Effector memory CD4-positive, alpha-beta T cell (primary cell): Measurements from ENCODE around the gene PGF.

Experiments used
- DNase-seq, 3 donors: peaks; one replicate each; pipeline ENCODE4 v3.0.0-alpha.2; 2020
- H3K27ac ChIP-seq: 2 replicates; pipeline ENCODE4 v1.7.0; 2013; ENCODE audit warnings: mild to moderate bottlenecking, low read length, moderate library complexity; ENCODE audit not compliant: insufficient read depth, poor library complexity, severe bottlenecking
- H3K27me3 ChIP-seq: replicated peaks from 2 replicates; pipeline ENCODE4 v1.7.0; 2013; ENCODE audit warnings: mild to moderate bottlenecking, low read length; ENCODE audit not compliant: insufficient read depth, control insufficient read depth, poor library complexity, severe bottlenecking
- H3K36me3 ChIP-seq: 2 replicates; pipeline ENCODE4 v1.7.0; 2013; ENCODE audit warnings: mild to moderate bottlenecking, low read length, moderate library complexity; ENCODE audit not compliant: control insufficient read depth, insufficient read depth
- H3K4me1 ChIP-seq: 2 replicates; pipeline ENCODE4 v1.7.0; 2013; ENCODE audit warnings: low read length, mild to moderate bottlenecking; ENCODE audit not compliant: control insufficient read depth, insufficient read depth, poor library complexity, severe bottlenecking
- H3K4me3 ChIP-seq: 2 replicates; pipeline ENCODE4 v1.7.0; 2013; ENCODE audit warnings: low read length, low read depth, mild to moderate bottlenecking; ENCODE audit not compliant: insufficient read depth, poor library complexity, severe bottlenecking
- H3K9me3 ChIP-seq: 2 replicates; pipeline ENCODE4 v1.7.0; 2013; ENCODE audit warnings: mild to moderate bottlenecking, low read length, moderate library complexity; ENCODE audit not compliant: control insufficient read depth

PGF gene

DNA sequence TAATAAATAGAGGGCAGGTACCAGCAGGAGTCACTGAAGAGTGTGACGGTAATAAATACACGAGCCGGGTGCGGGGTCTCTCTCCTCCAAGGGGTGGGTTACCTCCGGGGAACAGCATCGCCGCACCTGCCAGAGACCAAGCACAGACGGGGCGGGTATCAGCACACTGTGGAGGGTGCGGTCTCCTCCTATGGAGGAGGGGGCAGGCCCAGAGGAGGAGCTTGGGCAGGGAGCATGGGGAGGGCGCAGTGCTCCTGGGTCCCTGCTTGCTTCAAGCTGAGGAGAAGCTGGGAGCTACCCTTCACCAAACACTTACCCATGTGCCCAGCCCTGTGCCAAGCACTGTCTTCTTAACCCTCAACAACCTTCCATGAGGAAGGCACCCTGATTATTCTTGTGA lies 12.8 kb downstream of the PGF start:
- H3K27me3 ChIP-seq = no peaks in the 10 kb centered on the region
- peaks cover 26% of the 10 kb centered on the region for H3K4me1 ChIP-seq
- DNase-seq = no peak
- no peaks in the 10 kb centered on the region for H3K36me3 ChIP-seq
- no peak overlapping the region for H3K4me3 ChIP-seq
- no peaks in the 10 kb centered on the region for H3K9me3 ChIP-seq
- H3K27ac ChIP-seq = peak overlapping the region; percentile 56

DNA sequence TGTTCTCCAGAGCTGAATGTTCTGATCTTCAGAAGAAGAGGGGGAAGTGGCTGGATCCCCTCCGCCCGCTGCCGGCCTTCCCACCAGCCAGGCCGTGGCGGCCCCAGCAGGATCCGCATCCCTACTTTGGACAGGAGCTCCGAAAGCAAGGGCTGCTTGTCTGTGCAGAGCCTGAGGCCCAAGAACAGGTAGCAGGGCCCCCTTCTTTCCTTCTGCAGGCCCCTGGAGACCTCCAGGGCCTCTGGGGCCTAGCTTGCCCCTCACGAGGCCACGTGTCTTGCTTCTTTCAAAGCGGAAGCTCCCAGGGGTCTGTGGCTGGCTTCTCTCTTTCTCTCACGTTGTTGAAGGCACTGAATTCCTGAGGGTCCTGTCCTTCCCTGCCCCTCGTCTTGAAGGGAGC lies 13.2 kb downstream of the PGF start:
- Histone ChIP-seq H3K36me3 (no peaks in the 10 kb centered on the region), H3K4me3 (peak overlapping the region; percentile 32), H3K4me1 (peaks cover 26% of the 10 kb centered on the region), H3K27ac (peak overlapping the region; percentile 56), H3K9me3 (no peaks in the 10 kb centered on the region), H3K27me3 (no peaks in the 10 kb centered on the region)
- no peak for DNase-seq

DNA sequence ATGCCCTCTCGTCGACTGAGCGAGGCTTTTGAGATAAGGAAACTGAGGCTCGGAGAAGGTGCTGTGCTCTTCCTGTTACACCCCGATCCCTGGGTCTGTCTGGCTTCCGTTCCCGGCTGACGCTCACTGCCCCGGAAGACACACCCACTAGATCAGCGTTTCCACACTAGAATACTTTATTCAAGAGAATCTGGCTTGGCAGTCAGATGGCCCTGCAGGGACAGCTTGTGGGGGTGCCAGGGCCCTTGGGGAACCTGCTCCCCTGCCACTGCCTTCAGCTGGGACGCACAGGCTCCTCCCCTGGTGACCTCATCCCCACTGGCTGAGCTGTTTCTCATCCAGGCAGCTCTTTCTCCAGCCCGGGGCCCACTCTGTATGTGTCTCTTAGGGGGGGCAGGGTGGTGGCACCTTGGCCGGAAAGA lies 13.7 kb downstream of the PGF start:
- Histone ChIP-seq H3K36me3 (no peaks in the 10 kb centered on the region), H3K4me1 (peaks cover 26% of the 10 kb centered on the region)
- DNase-seq = peak in 2 of 3 donors; percentile 15 to 37

DNA sequence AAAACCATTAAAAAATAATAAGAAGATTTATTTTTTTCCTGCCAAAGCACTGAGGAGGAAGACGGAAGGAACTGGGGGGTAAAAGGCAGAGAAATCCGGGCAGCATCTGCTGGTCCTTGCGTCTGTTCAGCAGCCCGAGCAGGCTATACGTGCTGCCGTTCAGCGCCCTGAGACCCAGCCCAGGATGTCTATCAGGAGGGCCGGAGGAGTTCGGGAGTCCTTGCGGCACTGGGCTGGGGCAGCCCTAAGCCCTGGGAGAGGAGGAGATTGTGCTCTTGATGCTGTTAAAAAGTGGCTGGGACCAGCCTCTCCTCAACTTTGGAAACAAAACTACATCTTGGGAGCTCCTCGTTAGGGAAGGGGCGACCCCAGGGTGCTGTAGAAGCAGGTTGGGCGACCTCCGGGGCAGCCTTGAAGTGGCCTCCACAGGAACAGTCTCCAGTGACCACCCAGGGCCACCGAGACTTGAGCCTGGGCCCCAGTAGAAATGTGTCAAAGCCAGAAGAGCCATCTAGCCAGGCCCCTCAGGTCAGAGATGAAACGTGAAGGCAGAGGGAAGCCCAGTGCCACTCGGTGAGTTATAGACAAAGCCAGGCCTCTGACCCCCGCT lies 14.3 kb downstream of the PGF start:
- H3K4me1 ChIP-seq = peaks cover 26% of the 10 kb centered on the region
- H3K9me3 ChIP-seq = no peaks in the 10 kb centered on the region
- peak overlapping the region; percentile 32 for H3K4me3 ChIP-seq
- no peaks in the 10 kb centered on the region for H3K36me3 ChIP-seq
- H3K27me3 ChIP-seq = no peaks in the 10 kb centered on the region
- DNase-seq = no peak
- peak overlapping the region; percentile 56 for H3K27ac ChIP-seq

More for the DNA sequence above, 13.7 kb downstream of the PGF start:
- Histone ChIP-seq H3K9me3 (no peaks in the 10 kb centered on the region), H3K27ac (peak overlapping the region; percentile 56), H3K4me3 (peak overlapping the region; percentile 32), H3K27me3 (no peaks in the 10 kb centered on the region)

DNA sequence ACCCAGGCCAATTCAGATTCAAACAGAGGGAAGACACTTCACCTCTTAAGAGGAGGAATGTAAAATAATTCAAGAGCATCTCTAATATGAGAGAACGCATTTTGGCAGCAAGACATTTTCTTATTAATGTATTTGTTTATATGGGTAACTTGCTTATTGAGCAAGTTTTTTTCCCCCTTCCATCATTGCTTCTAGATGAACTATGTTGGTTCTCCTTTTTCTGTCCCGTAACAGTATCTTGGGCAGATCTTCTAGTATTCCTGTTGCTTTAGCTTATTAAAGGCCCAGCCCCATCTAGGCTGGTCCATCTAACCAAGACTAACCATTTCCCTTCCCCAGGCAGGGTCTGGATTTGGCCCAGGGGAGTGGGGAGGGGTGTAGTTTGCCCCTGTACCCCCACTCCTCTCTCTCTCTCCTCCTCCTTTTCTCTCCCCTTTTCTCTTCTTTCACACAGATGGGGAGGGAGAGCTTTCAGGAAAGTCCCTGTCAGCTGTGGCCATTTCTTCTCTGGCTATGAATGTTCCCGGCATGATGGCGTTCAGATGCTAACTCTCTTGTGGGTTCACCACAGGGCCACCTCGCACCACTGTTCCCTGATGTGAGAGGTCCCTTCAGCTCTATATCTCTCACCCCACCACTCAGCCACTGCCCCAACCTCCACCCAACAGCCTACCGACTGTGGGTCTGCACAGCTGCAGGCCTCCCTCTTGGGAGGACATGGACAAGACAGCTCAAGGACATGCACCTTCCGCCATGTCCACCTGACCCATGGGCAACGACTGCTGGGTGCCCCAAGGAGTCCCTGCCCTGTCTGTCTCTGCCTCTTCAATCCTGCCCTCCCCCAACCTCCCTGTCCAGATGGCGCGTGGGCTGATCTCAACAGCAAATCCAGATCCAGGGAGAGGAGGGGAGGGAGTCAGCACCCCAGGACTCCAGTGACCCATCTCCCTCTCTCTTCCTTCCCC lies 16.6 kb downstream of the PGF start:
- Histone ChIP-seq H3K36me3 (no peaks in the 10 kb centered on the region), H3K27ac (no peak overlapping the region), H3K4me3 (no peak overlapping the region), H3K4me1 (peaks cover 26% of the 10 kb centered on the region), H3K27me3 (no peaks in the 10 kb centered on the region), H3K9me3 (no peaks in the 10 kb centered on the region)
- no peak for DNase-seq

- Histone ChIP-seq H3K36me3 (no peaks in the 10 kb centered on the region), H3K4me3 (no peak overlapping the region), H3K27ac (no peak overlapping the region), H3K9me3 (no peaks in the 10 kb centered on the region), H3K4me1 (peaks cover 13% of the 10 kb centered on the region), H3K27me3 (no peaks in the 10 kb centered on the region)
- DNase-seq = no peak
Measured at GRCh38 chr14:74937171-74937570, 18.2 kb downstream of the PGF start.

DNA sequence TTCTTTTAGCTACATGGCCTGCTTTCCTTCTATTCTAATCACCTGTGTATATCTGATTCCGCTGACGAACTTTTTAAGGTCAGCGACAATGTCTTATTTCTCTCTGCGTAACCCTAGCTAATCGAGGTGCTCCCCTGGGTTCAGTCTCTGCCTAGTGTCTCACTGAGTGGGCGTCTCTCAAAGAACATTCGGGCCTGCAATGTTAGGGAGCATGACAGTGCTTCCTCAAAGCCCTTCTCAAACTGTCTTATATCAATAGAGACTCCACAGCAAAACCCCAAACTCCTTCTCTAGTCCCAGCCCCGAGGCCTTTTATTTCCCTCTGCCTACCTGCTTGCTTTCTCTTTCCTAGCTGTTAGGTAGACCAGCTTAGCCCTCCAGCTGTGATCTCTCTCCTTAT lies 18.7 kb downstream of the PGF start:
- no peaks in the 10 kb centered on the region for H3K36me3 ChIP-seq
- no peaks in the 10 kb centered on the region for H3K27me3 ChIP-seq
- H3K9me3 ChIP-seq = no peaks in the 10 kb centered on the region
- peaks cover 9% of the 10 kb centered on the region for H3K4me1 ChIP-seq
- no peak for DNase-seq
- H3K4me3 ChIP-seq = no peak overlapping the region
- H3K27ac ChIP-seq = no peak overlapping the region

DNA sequence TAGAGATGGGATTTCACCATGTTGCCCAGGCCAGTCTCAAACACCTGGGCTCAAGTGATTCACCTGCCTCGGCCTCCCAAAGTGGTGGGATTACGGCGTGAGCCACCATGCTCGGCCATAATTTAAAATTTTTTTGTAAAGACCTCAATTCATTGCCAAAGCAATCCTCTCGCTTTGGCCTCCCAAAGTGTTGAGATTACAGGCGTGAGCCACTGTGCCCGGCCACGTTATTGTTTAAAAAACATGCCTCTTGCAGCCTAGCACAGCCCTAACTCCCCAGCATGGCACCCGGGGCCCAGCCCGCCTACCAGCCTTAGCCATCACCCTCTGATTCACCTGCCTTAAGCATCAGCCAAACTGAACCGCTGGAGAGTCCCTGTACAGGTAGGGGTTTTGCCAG lies 19.2 kb downstream of the PGF start:
- Histone ChIP-seq H3K4me1 (peaks cover 3% of the 10 kb centered on the region), H3K4me3 (no peak overlapping the region), H3K36me3 (no peaks in the 10 kb centered on the region), H3K27ac (no peak overlapping the region), H3K27me3 (no peaks in the 10 kb centered on the region), H3K9me3 (no peaks in the 10 kb centered on the region)
- DNase-seq = no peak

DNA sequence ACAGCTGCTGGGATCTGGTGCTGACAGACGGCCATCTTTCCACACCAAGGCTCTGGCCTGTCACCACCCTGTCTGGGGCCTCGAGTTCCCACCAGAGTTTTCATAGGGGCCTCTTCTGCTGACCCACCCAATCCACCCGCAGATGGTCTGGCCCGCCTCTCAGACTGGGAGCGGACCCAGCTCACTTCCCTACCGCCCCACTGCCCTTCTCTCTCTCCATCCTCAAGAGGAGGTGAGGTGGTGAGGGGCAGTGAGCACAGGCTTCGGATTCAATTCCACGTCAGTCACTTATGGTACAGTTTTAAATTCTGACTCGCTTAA lies 20.1 kb downstream of the PGF start:
- H3K4me3 ChIP-seq = no peak overlapping the region
- no peaks in the 10 kb centered on the region for H3K4me1 ChIP-seq
- no peak overlapping the region for H3K27ac ChIP-seq
- no peaks in the 10 kb centered on the region for H3K36me3 ChIP-seq
- no peaks in the 10 kb centered on the region for H3K9me3 ChIP-seq
- no peak for DNase-seq
- H3K27me3 ChIP-seq = no peaks in the 10 kb centered on the region
